GM12864 (cell line): ENCODE results near the gene SCN4B.

Experiments
- DNase-seq: peaks from one replicate; pipeline ENCODE4 v3.0.0-alpha.2; 2011; ENCODE audit warnings: low read depth
- H3K4me3 ChIP-seq: 2 replicates; pipeline ENCODE4 v1.5.1; 2011; ENCODE audit warnings: mild to moderate bottlenecking, low read depth, low read length, control low read depth
- CTCF ChIP-seq: IDR thresholded peaks from 2 replicates; pipeline ENCODE4 v1.5.1; 2011; ENCODE audit warnings: low read depth, mild to moderate bottlenecking, moderate library complexity, low read length, control low read depth, inconsistent platforms; ENCODE audit errors: missing control alignments

Gene SCN4B

GRCh38 chr11:118143661-118144185, 8.9 kb downstream of the SCN4B start:
- no peak overlapping the region for H3K4me3 ChIP-seq
- no peak for DNase-seq
- TF ChIP-seq CTCF, result no peak

- no peak overlapping the region for H3K4me3 ChIP-seq
- TF ChIP-seq CTCF, result no peak
- no peak for DNase-seq
These were observed 9.8 kb downstream of the SCN4B start for GRCh38 chr11:118142809-118143208.

- DNase-seq, result no peak
- no peak overlapping the region for H3K4me3 ChIP-seq
- TF ChIP-seq CTCF, result no peak
These were observed 10.5 kb downstream of the SCN4B start for GRCh38 chr11:118142081-118142480.

GRCh38 chr11:118139578-118139977, 13.0 kb downstream of the SCN4B start:
- TF ChIP-seq CTCF, result no peak
- no peak overlapping the region for H3K4me3 ChIP-seq
- DNase-seq, result no peak

GRCh38 chr11:118138839-118139420, 13.7 kb downstream of the SCN4B start:
- DNase-seq, result no peak
- H3K4me3 ChIP-seq, result no peak overlapping the region
- no peak for TF ChIP-seq CTCF

- DNase-seq, result no peak
- no peak overlapping the region for H3K4me3 ChIP-seq
- TF ChIP-seq CTCF, result no peak
These were observed 15.8 kb downstream of the SCN4B start for GRCh38 chr11:118136801-118137200.

- no peak for TF ChIP-seq CTCF
- DNase-seq, result no peak
- H3K4me3 ChIP-seq, result no peak overlapping the region
These were observed 16.3 kb downstream of the SCN4B start for GRCh38 chr11:118136341-118136740.
